Stimulated activated CD4-positive, alpha-beta T cell treated with anti-CD3 and anti-CD28 coated beads, Interleukin-4, amount 100 ng/mL, for 4 hours (primary cell): ENCODE results near the gene PLPP4.

ENCODE experiments used
- DNase-seq, 2 experiments: peaks; one replicate each; pipeline ENCODE4 v3.0.0-alpha.2; 2020

The PLPP4 gene

GRCh38 chr10:120456626-120457430, at the start of gene PLPP4:
PLPP4 (plus strand) TSS chr10:120457227; CDS start chr10:120457306, 79 bp downstream.
- DNase-seq = no peak

- no peak for DNase-seq
These were observed 47.2 kb upstream of the PLPP4 start for GRCh38 chr10:120409816-120410215.

GRCh38 chr10:120414946-120415345, 42.1 kb upstream of the PLPP4 start:
- no peak for DNase-seq

GRCh38 chr10:120415709-120416330, 41.2 kb upstream of the PLPP4 start:
- DNase-seq = no peak

GRCh38 chr10:120420421-120420820, 36.6 kb upstream of the PLPP4 start:
- DNase-seq = no peak

- no peak for DNase-seq
These were observed 35.8 kb upstream of the PLPP4 start for GRCh38 chr10:120421250-120421649.

- no peak for DNase-seq
These were observed 34.6 kb upstream of the PLPP4 start for GRCh38 chr10:120422457-120422856.

GRCh38 chr10:120423431-120424197, 33.4 kb upstream of the PLPP4 start:
- no peak for DNase-seq

- DNase-seq = no peak
These were observed 32.9 kb upstream of the PLPP4 start for GRCh38 chr10:120424198-120424464.

GRCh38 chr10:120426306-120426705, 30.7 kb upstream of the PLPP4 start:
- DNase-seq = no peak

GRCh38 chr10:120428754-120429153, 28.3 kb upstream of the PLPP4 start:
- no peak for DNase-seq

GRCh38 chr10:120429395-120429794, 27.6 kb upstream of the PLPP4 start:
- no peak for DNase-seq

- DNase-seq = no peak
These were observed 25.8 kb upstream of the PLPP4 start for GRCh38 chr10:120431251-120431651.

GRCh38 chr10:120432209-120432608, 24.8 kb upstream of the PLPP4 start:
- DNase-seq = no peak

GRCh38 chr10:120433141-120433540, 23.9 kb upstream of the PLPP4 start:
- DNase-seq = no peak

GRCh38 chr10:120436439-120437112, 20.5 kb upstream of the PLPP4 start:
- DNase-seq = no peak

- DNase-seq = no peak
These were observed 19.5 kb upstream of the PLPP4 start for GRCh38 chr10:120437541-120437940.

GRCh38 chr10:120451968-120452367, 5.1 kb upstream of the PLPP4 start:
- no peak for DNase-seq

- no peak for DNase-seq
These were observed 3.7 kb upstream of the PLPP4 start for GRCh38 chr10:120453319-120453718.

GRCh38 chr10:120453886-120454285, 3.1 kb upstream of the PLPP4 start:
- DNase-seq = no peak

GRCh38 chr10:120455004-120455403, 2.0 kb upstream of the PLPP4 start:
- DNase-seq = no peak

GRCh38 chr10:120455606-120456005, 1.4 kb upstream of the PLPP4 start:
- DNase-seq = no peak

- no peak for DNase-seq
These were observed 843 bp upstream of the PLPP4 start for GRCh38 chr10:120456143-120456625.
